Vagina (tissue), 2 donors: ENCODE results near the gene THSD7B.

Experiments
- POLR2A ChIP-seq, 2 donors: fragments of 450-650 bp; IDR thresholded peaks; one replicate each; pipeline ENCODE4 v1.6.1; 2017; ENCODE audit warnings: antibody characterized with exemption in 2 of 2, mild to moderate bottlenecking in 2 of 2, moderate library complexity in 2 of 2
- TF ChIP-seq, protein P1 (sequence below), 3 experiments: fragments of 450-650 bp in 2 of 3; fragments of 200-600 bp in 1 of 3; sonication (generic) in 1 of 3; IDR thresholded peaks; one replicate each; pipeline ENCODE4 v1.5.1; 2017 to 2019; ENCODE audit warnings: antibody characterized with exemption in 3 of 3, mild to moderate bottlenecking in 2 of 3, moderate library complexity in 2 of 3

- TF ChIP-seq POLR2A (IDR thresholded peaks at IDR 0.05): no peak
- TF ChIP-seq, protein P1, sequence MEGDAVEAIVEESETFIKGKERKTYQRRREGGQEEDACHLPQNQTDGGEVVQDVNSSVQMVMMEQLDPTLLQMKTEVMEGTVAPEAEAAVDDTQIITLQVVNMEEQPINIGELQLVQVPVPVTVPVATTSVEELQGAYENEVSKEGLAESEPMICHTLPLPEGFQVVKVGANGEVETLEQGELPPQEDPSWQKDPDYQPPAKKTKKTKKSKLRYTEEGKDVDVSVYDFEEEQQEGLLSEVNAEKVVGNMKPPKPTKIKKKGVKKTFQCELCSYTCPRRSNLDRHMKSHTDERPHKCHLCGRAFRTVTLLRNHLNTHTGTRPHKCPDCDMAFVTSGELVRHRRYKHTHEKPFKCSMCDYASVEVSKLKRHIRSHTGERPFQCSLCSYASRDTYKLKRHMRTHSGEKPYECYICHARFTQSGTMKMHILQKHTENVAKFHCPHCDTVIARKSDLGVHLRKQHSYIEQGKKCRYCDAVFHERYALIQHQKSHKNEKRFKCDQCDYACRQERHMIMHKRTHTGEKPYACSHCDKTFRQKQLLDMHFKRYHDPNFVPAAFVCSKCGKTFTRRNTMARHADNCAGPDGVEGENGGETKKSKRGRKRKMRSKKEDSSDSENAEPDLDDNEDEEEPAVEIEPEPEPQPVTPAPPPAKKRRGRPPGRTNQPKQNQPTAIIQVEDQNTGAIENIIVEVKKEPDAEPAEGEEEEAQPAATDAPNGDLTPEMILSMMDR (IDR thresholded peaks at IDR 0.05): no peak
These were observed 235.5 kb downstream of the THSD7B start for GRCh38 chr2:137000811-137001210.
